Skeletal muscle satellite cell (primary cell): ENCODE data around the gene EPHA10.
A peak's percentile ranks its signal among the peaks of the same experiment; 100 is the strongest.
"Not testable (repeated sequence)": the region's sequence is repeated elsewhere in the genome, so short reads cannot be mapped to it uniquely, and the experiment has no call there.

ENCODE experiments used
- H3K27me3 ChIP-seq: 2 replicates; pipeline ENCODE4 v1.7.0; 2013; ENCODE audit warnings: low read length; ENCODE audit not compliant: control insufficient read depth, insufficient read depth
- H3K36me3 ChIP-seq: 2 replicates; pipeline ENCODE4 v1.7.0; 2013; ENCODE audit warnings: mild to moderate bottlenecking, control low read depth, low read length; ENCODE audit not compliant: insufficient read depth
- H3K4me1 ChIP-seq: 2 replicates; pipeline ENCODE4 v1.7.0; 2013; ENCODE audit warnings: low read length; ENCODE audit not compliant: control insufficient read depth, insufficient read depth
- H3K4me2 ChIP-seq: 2 replicates; pipeline ENCODE4 v1.7.0; 2013; ENCODE audit warnings: mild to moderate bottlenecking, low read length
- H3K4me3 ChIP-seq: 2 replicates; pipeline ENCODE4 v1.7.0; 2013; ENCODE audit warnings: low read length
- H3K9ac ChIP-seq: 2 replicates; pipeline ENCODE4 v1.7.0; 2013; ENCODE audit warnings: mild to moderate bottlenecking, low read depth, low read length, moderate library complexity
- H3K9me3 ChIP-seq: replicated peaks from 2 replicates; pipeline ENCODE4 v1.7.0; 2013; ENCODE audit warnings: mild to moderate bottlenecking, control low read depth, low read length

Gene EPHA10

GRCh38 chr1:37748565-37748964 is 16.4 kb downstream of the EPHA10 start:
- no peak overlapping the region for H3K4me2 ChIP-seq
- H3K4me1 ChIP-seq: no peaks in the 10 kb centered on the region
- no peak overlapping the region for H3K9ac ChIP-seq
- no peaks in the 10 kb centered on the region for H3K36me3 ChIP-seq
- no peak overlapping the region for H3K4me3 ChIP-seq
- peaks cover 12% of the 10 kb centered on the region for H3K27me3 ChIP-seq
- no peaks in the 10 kb centered on the region for H3K9me3 ChIP-seq

GRCh38 chr1:37746806-37747205 is 18.1 kb downstream of the EPHA10 start:
- Histone ChIP-seq H3K4me3 (no peak overlapping the region), H3K27me3 (peaks cover 8% of the 10 kb centered on the region), H3K4me2 (no peak overlapping the region), H3K9ac (no peak overlapping the region), H3K36me3 (no peaks in the 10 kb centered on the region), H3K4me1 (no peaks in the 10 kb centered on the region), H3K9me3 (no peaks in the 10 kb centered on the region)

GRCh38 chr1:37741662-37742061 is 23.3 kb downstream of the EPHA10 start:
- Histone ChIP-seq H3K4me1 (no peaks in the 10 kb centered on the region), H3K27me3 (peaks cover 13% of the 10 kb centered on the region), H3K4me3 (no peak overlapping the region), H3K9me3 (no peaks in the 10 kb centered on the region), H3K4me2 (no peak overlapping the region), H3K9ac (no peak overlapping the region), H3K36me3 (no peaks in the 10 kb centered on the region)

DNA sequence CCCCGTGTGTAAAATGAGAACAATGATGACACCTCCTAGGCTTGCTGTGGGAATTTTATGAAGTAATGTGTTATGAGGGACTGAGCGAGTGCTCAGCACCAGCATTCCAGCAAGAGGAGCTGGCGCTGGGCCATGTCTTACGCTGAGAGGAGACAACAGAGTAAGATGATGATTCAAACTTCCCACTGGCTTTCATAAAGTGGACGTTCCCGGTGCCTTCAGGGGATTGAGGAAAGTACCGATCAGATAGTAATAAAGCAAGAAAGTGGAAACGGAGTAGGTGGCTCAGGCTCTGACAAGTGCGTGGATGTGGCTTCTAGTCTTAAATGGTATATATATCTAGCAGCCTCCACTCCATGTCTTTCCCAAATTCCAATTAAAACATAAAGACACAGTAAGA is 23.8 kb downstream of the EPHA10 start:
- Histone ChIP-seq H3K9me3 (no peaks in the 10 kb centered on the region), H3K4me1 (no peaks in the 10 kb centered on the region), H3K4me2 (no peak overlapping the region), H3K36me3 (no peaks in the 10 kb centered on the region), H3K9ac (no peak overlapping the region), H3K4me3 (no peak overlapping the region), H3K27me3 (peaks cover 13% of the 10 kb centered on the region)

- no peaks in the 10 kb centered on the region for H3K9me3 ChIP-seq
- H3K4me3 ChIP-seq: no peak overlapping the region
- H3K4me2 ChIP-seq: no peak overlapping the region
- H3K9ac ChIP-seq: no peak overlapping the region
- peaks cover 23% of the 10 kb centered on the region for H3K27me3 ChIP-seq
- H3K36me3 ChIP-seq: no peaks in the 10 kb centered on the region
- H3K4me1 ChIP-seq: no peaks in the 10 kb centered on the region
Observed at GRCh38 chr1:37739222-37739621, 25.7 kb downstream of the EPHA10 start.

- H3K9me3 ChIP-seq, H3K36me3 ChIP-seq, H3K9ac ChIP-seq, H3K4me3 ChIP-seq, H3K4me1 ChIP-seq, H3K4me2 ChIP-seq: not testable (repeated sequence)
- peaks cover 24% of the 10 kb centered on the region for H3K27me3 ChIP-seq
Observed at GRCh38 chr1:37738619-37739018, 26.3 kb downstream of the EPHA10 start.

- not testable (repeated sequence) for H3K9ac ChIP-seq, H3K4me3 ChIP-seq, H3K4me2 ChIP-seq, H3K36me3 ChIP-seq, H3K4me1 ChIP-seq, H3K9me3 ChIP-seq
- H3K27me3 ChIP-seq: peaks cover 28% of the 10 kb centered on the region
Observed at GRCh38 chr1:37737975-37738374, 26.9 kb downstream of the EPHA10 start.

- Histone ChIP-seq H3K27me3 (peaks cover 36% of the 10 kb centered on the region), H3K4me1 (no peaks in the 10 kb centered on the region), H3K4me2 (peak overlapping the region; percentile 49), H3K36me3 (no peaks in the 10 kb centered on the region), H3K4me3 (no peak overlapping the region), H3K9ac (no peak overlapping the region), H3K9me3 (no peaks in the 10 kb centered on the region)
Observed at GRCh38 chr1:37734629-37735591, 30.0 kb downstream of the EPHA10 start.

DNA sequence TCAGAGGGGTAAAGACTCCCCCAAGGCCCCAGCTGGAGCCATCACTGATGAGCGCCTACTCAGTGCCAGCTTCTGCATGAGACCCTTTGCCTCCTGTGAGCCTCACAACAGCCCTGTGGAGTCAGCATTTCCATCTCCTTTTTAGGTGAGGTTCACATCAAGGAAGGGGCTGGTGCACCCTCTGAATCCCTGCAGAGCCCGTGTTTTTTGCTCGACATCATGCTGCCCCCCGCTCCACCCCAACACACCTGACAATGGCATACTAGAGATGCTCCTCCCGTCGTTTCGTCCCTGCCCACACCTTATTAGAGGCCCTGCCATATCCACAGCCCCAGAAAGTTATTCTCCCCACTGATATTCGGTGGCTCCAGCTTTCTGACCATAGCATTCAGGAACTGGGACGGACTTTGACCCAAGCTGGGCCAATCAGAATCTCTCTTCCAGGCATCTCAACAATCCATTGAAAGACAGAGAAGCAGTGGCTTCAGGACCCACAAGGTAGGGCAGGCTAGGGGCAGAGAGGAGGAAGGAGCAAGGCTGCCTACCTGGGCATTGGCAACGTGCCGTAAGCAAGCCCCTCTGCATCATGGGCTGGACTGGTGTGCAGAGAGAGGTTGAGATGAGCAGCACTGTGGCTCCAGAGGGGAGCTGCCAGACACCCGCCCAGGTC is 32.7 kb downstream of the EPHA10 start:
- H3K4me1 ChIP-seq: no peaks in the 10 kb centered on the region
- H3K9ac ChIP-seq: no peak overlapping the region
- no peak overlapping the region for H3K4me2 ChIP-seq
- no peaks in the 10 kb centered on the region for H3K36me3 ChIP-seq
- H3K27me3 ChIP-seq: peaks cover 57% of the 10 kb centered on the region
- H3K9me3 ChIP-seq: no peaks in the 10 kb centered on the region
- no peak overlapping the region for H3K4me3 ChIP-seq

DNA sequence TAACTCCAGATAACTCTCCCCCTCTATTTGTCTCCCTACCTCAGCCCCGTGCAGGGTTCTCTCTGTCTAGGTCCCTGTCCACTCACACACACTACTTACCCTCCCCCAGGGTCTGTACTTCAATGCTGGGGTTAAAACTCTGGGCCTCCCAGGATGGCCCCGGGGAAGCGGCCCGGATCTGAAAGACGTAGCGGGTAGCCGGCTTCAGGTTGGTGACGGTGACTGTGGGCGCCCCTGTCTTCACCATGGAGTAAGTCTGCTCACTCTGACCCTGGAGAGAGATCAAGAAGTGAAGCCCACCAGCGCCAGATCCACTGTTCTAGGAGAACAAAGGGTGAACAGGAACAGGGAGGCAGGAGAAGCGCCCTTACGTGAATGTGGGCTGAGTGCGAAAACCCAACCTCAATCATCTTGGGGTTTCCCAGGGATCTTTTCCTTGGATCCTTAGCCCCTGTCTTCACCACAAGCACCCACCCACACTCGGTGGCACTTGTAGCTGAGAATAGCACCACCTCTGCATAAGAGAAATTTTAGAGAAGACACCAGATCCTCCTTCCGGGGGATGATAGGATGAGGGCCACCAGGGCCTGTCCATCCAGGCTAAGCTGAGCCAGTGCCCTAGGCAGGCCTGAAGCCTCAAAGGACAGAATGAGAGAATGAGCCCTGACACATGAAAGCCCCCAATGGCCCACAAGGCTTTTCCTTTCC is 33.5 kb downstream of the EPHA10 start:
- Histone ChIP-seq H3K9me3 (no peaks in the 10 kb centered on the region), H3K9ac (no peak overlapping the region), H3K36me3 (no peaks in the 10 kb centered on the region), H3K4me1 (no peaks in the 10 kb centered on the region), H3K27me3 (peaks cover 60% of the 10 kb centered on the region), H3K4me2 (no peak overlapping the region), H3K4me3 (no peak overlapping the region)

DNA sequence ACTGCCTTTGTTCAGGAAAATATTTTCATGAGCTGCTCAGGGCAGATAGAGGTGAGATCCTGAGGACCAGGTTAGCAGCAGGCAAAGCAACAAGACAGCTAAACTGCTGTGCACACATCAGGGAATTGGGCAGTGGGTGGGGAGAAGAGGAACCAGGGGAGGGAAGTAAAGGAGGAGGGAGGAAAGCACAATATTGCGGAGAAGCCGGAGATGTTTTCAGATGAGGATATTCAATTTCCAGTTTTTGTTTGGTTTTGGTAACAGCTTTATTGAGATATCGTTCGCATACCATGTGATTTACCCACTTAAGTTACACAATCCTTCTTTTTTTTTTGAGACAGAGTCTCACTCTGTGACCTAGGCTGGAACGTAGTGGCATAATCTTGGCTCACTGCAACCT is 34.5 kb downstream of the EPHA10 start:
- Histone ChIP-seq H3K36me3 (no peaks in the 10 kb centered on the region), H3K4me3 (no peak overlapping the region), H3K9me3 (no peaks in the 10 kb centered on the region), H3K4me2 (no peak overlapping the region), H3K4me1 (no peaks in the 10 kb centered on the region), H3K27me3 (peaks cover 68% of the 10 kb centered on the region), H3K9ac (no peak overlapping the region)
